MM.1S (cell line): Measurements from ENCODE around the gene CDC42.

Experiments used
- DNase-seq: peaks from one replicate; pipeline ENCODE4 v3.0.0-alpha.2; 2015
- H2AFZ ChIP-seq: fragments of 300-600 bp; sonication (generic); 2 replicates; pipeline ENCODE4 v1.6.0; 2016; ENCODE audit warnings: antibody characterized with exemption, low read length
- H3F3A ChIP-seq: fragments of 300-600 bp; sonication (generic); 2 replicates; pipeline ENCODE4 v1.6.1; 2016; ENCODE audit warnings: mild to moderate bottlenecking, antibody characterized with exemption, low read length, moderate library complexity, mixed read lengths; ENCODE audit not compliant: insufficient read depth
- H3K27ac ChIP-seq: fragments of 300-600 bp; sonication (generic); 2 replicates; pipeline ENCODE4 v1.5.1; 2016; ENCODE audit warnings: mild to moderate bottlenecking, low read length
- H3K27me3 ChIP-seq: fragments of 300-600 bp; sonication (generic); replicated peaks from 2 replicates; pipeline ENCODE4 v1.6.0; 2016; ENCODE audit warnings: low read length; ENCODE audit not compliant: insufficient read depth
- H3K36me3 ChIP-seq: fragments of 300-600 bp; sonication (generic); replicated peaks from 2 replicates; pipeline ENCODE4 v1.6.1; 2016; ENCODE audit warnings: mild to moderate bottlenecking, low read length, mixed read lengths; ENCODE audit not compliant: insufficient read depth
- H3K4me1 ChIP-seq: fragments of 300-600 bp; sonication (generic); 2 replicates; pipeline ENCODE4 v1.6.1; 2016; ENCODE audit warnings: low read length, mixed read lengths
- H3K4me2 ChIP-seq: fragments of 300-600 bp; sonication (generic); 2 replicates; pipeline ENCODE4 v1.6.0; 2016; ENCODE audit warnings: low read depth, low read length
- H3K4me3 ChIP-seq: fragments of 300-600 bp; sonication (generic); 2 replicates; pipeline ENCODE4 v1.5.1; 2016; ENCODE audit warnings: low read length, mixed read lengths
- H3K79me2 ChIP-seq: fragments of 300-600 bp; sonication (generic); 2 replicates; pipeline ENCODE4 v1.6.1; 2016; ENCODE audit warnings: mixed run types, low read length, mixed read lengths
- H3K9ac ChIP-seq: fragments of 300-600 bp; sonication (generic); 2 replicates; pipeline ENCODE4 v1.6.1; 2016; ENCODE audit warnings: low read length, mixed read lengths
- H3K9me2 ChIP-seq: fragments of 300-600 bp; sonication (generic); replicated peaks from 2 replicates; pipeline ENCODE4 v1.6.1; 2016; ENCODE audit warnings: mild to moderate bottlenecking, low read length, mixed read lengths; ENCODE audit not compliant: insufficient read depth
- H3K9me3 ChIP-seq: fragments of 300-600 bp; sonication (generic); replicated peaks from 2 replicates; pipeline ENCODE4 v1.6.1; 2016; ENCODE audit warnings: mild to moderate bottlenecking, low read length, mixed read lengths; ENCODE audit not compliant: insufficient read depth
- H4K20me1 ChIP-seq: fragments of 300-600 bp; sonication (generic); 2 replicates; pipeline ENCODE4 v1.6.1; 2016; ENCODE audit warnings: mild to moderate bottlenecking, low read length, moderate library complexity, mixed read lengths; ENCODE audit not compliant: insufficient read depth
- CTCF ChIP-seq: fragments of 300-600 bp; sonication (generic); IDR thresholded peaks from 2 replicates; pipeline ENCODE4 v1.5.1; 2016; ENCODE audit warnings: antibody characterized with exemption, low read length, mixed read lengths
- EZH2 ChIP-seq: fragments of 300-600 bp; sonication (generic); optimal IDR thresholded peaks from 2 replicates; pipeline ENCODE3; 2017; ENCODE audit warnings: low read depth, mild to moderate bottlenecking, antibody characterized with exemption, low read length, mixed read lengths
- EZH2phosphoT487 ChIP-seq: fragments of 300-600 bp; sonication (generic); IDR thresholded peaks from 2 replicates; pipeline ENCODE4 v1.6.1; 2018; ENCODE audit warnings: antibody characterized with exemption, low read length

Gene CDC42

GRCh38 chr1:22039594-22040285, 12.8 kb upstream of the CDC42 start:
- peak overlapping the region; percentile 87 for H3K27ac ChIP-seq
- H4K20me1 ChIP-seq: no peaks in the 10 kb centered on the region
- no peaks in the 10 kb centered on the region for H3K9me2 ChIP-seq
- DNase-seq: peak; percentile 95
- H3K9ac ChIP-seq: peak overlapping the region; percentile 54
- H3K4me1 ChIP-seq: peaks cover 14% of the 10 kb centered on the region
- H2AFZ ChIP-seq: peak overlapping the region; percentile 75
- no peak for TF ChIP-seq EZH2phosphoT487
- peak; percentile 33 for TF ChIP-seq CTCF
- H3K36me3 ChIP-seq: no peaks in the 10 kb centered on the region
- H3K79me2 ChIP-seq: no peaks in the 10 kb centered on the region
- peak overlapping the region; percentile 41 for H3K4me3 ChIP-seq
- peak overlapping the region; percentile 64 for H3K4me2 ChIP-seq
- no peaks in the 10 kb centered on the region for H3K27me3 ChIP-seq
- peaks cover 13% of the 10 kb centered on the region for H3F3A ChIP-seq
- H3K9me3 ChIP-seq: no peaks in the 10 kb centered on the region

- Histone ChIP-seq H2AFZ (peak overlapping the region; percentile 75), H3K9me2 (no peaks in the 10 kb centered on the region)
Measured at GRCh38 chr1:22040286-22040623, 12.3 kb upstream of the CDC42 start.

GRCh38 chr1:22041505-22041904, 11.0 kb upstream of the CDC42 start:
- Histone ChIP-seq H3K4me3 (no peak overlapping the region), H3K79me2 (no peaks in the 10 kb centered on the region), H3K9me3 (no peaks in the 10 kb centered on the region), H3F3A (peaks cover 13% of the 10 kb centered on the region), H3K9ac (no peak overlapping the region), H4K20me1 (no peaks in the 10 kb centered on the region), H2AFZ (0 out of 2 replicates have a peak overlapping the region, but pooled peaks have one; percentile 24), H3K9me2 (no peaks in the 10 kb centered on the region), H3K27ac (no peak overlapping the region), H3K36me3 (no peaks in the 10 kb centered on the region), H3K4me2 (no peak overlapping the region), H3K27me3 (no peaks in the 10 kb centered on the region), H3K4me1 (peaks cover 14% of the 10 kb centered on the region)
- no peak for DNase-seq
- no peak for TF ChIP-seq EZH2
- TF ChIP-seq EZH2phosphoT487: no peak
- no peak for TF ChIP-seq CTCF

More at GRCh38 chr1:22040286-22040623, 12.3 kb upstream of the CDC42 start:
- no peaks in the 10 kb centered on the region for H3K36me3 ChIP-seq
- no peaks in the 10 kb centered on the region for H4K20me1 ChIP-seq
- peaks cover 14% of the 10 kb centered on the region for H3K4me1 ChIP-seq
- H3K27ac ChIP-seq: peak overlapping the region; percentile 87
- TF ChIP-seq EZH2: no peak
- peaks cover 13% of the 10 kb centered on the region for H3F3A ChIP-seq
- no peaks in the 10 kb centered on the region for H3K9me3 ChIP-seq
- H3K9ac ChIP-seq: peak overlapping the region; percentile 54
- H3K4me2 ChIP-seq: peak overlapping the region; percentile 64
- peak overlapping the region; percentile 41; the same call in 1 of the 2 replicates for H3K4me3 ChIP-seq
- H3K79me2 ChIP-seq: no peaks in the 10 kb centered on the region
- H3K27me3 ChIP-seq: no peaks in the 10 kb centered on the region
- DNase-seq: no peak

GRCh38 chr1:22043198-22043769, 9.2 kb upstream of the CDC42 start:
- no peaks in the 10 kb centered on the region for H3K27me3 ChIP-seq

More at GRCh38 chr1:22043198-22043769, 9.2 kb upstream of the CDC42 start:
- TF ChIP-seq EZH2phosphoT487 (no peak), EZH2 (no peak), CTCF (no peak)
- no peak overlapping the region for H3K4me2 ChIP-seq
- H3F3A ChIP-seq: peaks cover 13% of the 10 kb centered on the region
- H3K4me1 ChIP-seq: peaks cover 15% of the 10 kb centered on the region
- H3K27ac ChIP-seq: no peak overlapping the region
- no peaks in the 10 kb centered on the region for H3K9me3 ChIP-seq
- H2AFZ ChIP-seq: no peak overlapping the region
- no peaks in the 10 kb centered on the region for H3K79me2 ChIP-seq
- H3K9ac ChIP-seq: no peak overlapping the region
- no peak overlapping the region for H3K4me3 ChIP-seq
- no peaks in the 10 kb centered on the region for H3K36me3 ChIP-seq
- DNase-seq: no peak
- no peaks in the 10 kb centered on the region for H3K9me2 ChIP-seq
- no peaks in the 10 kb centered on the region for H4K20me1 ChIP-seq
